Peyer's patch (tissue), 4 donors: ENCODE data around the gene ALAS1.

Experiments used
- CTCF ChIP-seq, 6 experiments: fragments of 450-650 bp in 4 of 6; fragments of 200-600 bp in 2 of 6; sonication (generic) in 1 of 6; IDR thresholded peaks; one replicate each; pipeline ENCODE4 v1.5.1; 2017 to 2019; ENCODE audit warnings: antibody characterized with exemption in 6 of 6, mild to moderate bottlenecking in 3 of 6, moderate library complexity in 1 of 6
- POLR2A ChIP-seq, 2 donors: fragments of 450-650 bp; IDR thresholded peaks; one replicate each; pipeline ENCODE4 v1.5.1; 2017; ENCODE audit warnings: antibody characterized with exemption in 2 of 2, mild to moderate bottlenecking in 2 of 2, moderate library complexity in 2 of 2

DNA sequence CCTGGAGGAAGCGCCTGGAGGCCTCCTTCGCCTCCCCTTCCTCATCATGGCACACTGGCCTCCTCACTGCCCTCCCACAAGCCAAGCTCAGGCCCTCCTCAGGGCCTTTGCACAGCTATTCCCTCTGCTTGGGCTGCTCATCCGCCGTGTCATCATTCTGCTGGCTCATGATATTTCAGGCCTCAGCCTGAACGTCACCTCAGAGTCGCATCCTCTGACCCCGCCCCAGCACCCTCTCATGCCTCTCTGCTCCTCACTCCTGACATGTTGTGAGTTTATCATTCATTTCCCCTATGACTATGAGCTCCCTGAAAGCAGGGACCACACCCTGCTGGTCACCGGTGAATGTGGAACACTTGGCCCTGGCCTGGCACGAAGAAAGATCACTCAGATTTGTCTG, 23.1 kb upstream of the ALAS1 start:
- TF ChIP-seq CTCF (IDR thresholded peaks at IDR 0.05) (no peak), POLR2A (IDR thresholded peaks at IDR 0.05) (no peak)
